A549 (cell line): Measurements from ENCODE around the gene TIMM50. TPM values are rescaled to one million over a fixed set of nuclear protein-coding genes. Genes with fewer than 3 reads are reported as not detected.
A peak's percentile ranks its signal among the peaks of the same experiment; 100 is the strongest.
"Not testable (repeated sequence)": the region's sequence is repeated elsewhere in the genome, so short reads cannot be mapped to it uniquely, and the experiment has no call there.

Source experiments
- ATAC-seq, 2 experiments: fragments of 200-7000 bp in 1 of 2; fragments of >200 bp in 1 of 2; cut with Nextera tagmentation in 1 of 2; cut with Tn5 transposase in 1 of 2; 3 replicates each; pipeline versions ENCODE4 v1.8.0 to v1.9.1; 2018 to 2020; ENCODE audit warnings: mild to moderate bottlenecking in 1 of 2, moderate library complexity in 1 of 2
- CTCF ChIA-PET: fragments of 300-600 bp; sonication (Branson Sonifier 250); formaldehyde crosslinking; extraction: SDS; loops from one replicate; lab custom pipeline; 2021; ENCODE audit warnings: antibody characterized with exemption, inconsistent platforms; lab: Yijun Ruan, JAX
- POLR2A ChIA-PET: fragments of 350-600 bp; formaldehyde crosslinking; extraction: SDS; loops from one replicate; lab custom pipeline; 2021; ENCODE audit warnings: antibody characterized with exemption, inconsistent platforms; lab: Yijun Ruan, JAX
- DNase-seq, 2 experiments: peaks; one replicate each; pipeline versions ENCODE4 v3.0.0 to v3.0.0-alpha.2; 2011 to 2016; ENCODE audit warnings: low read depth in 1 of 2, low spot score in 1 of 2
- FAIRE-seq: peaks from 2 replicates; lab custom pipeline; 2011; peaks lifted over from hg19 to GRCh38; lab: Jason Lieb, UNC
- H3K27ac ChIP-seq, 2 experiments: fragments of >200 bp; sonication (Bioruptor Twin); formaldehyde crosslinking; 3 replicates each; pipeline ENCODE4 v1.5.1; 2016 to 2017
- H3K4me1 ChIP-seq: fragments of >200 bp; sonication (Bioruptor Twin); formaldehyde crosslinking; 3 replicates; pipeline ENCODE4 v1.6.1; 2016
- H3K4me2 ChIP-seq: fragments of >200 bp; sonication (Bioruptor Twin); formaldehyde crosslinking; 3 replicates; pipeline ENCODE4 v1.6.1; 2016
- H3K4me3 ChIP-seq: fragments of >200 bp; sonication (Bioruptor Twin); formaldehyde crosslinking; 3 replicates; pipeline ENCODE4 v1.5.1; 2016
- H3K9me3 ChIP-seq: fragments of >200 bp; sonication (Bioruptor Twin); formaldehyde crosslinking; 3 replicates; pipeline ENCODE4 v1.6.1; 2016
- CBX8 ChIP-seq: fragments of 200-600 bp; sonication (generic); IDR thresholded peaks from 2 replicates; pipeline ENCODE4 v1.6.1; 2016
- CHD2 ChIP-seq: fragments of 150-350 bp; IDR thresholded peaks from 2 replicates; pipeline ENCODE4 v1.6.1; 2014; ENCODE audit warnings: low read length; ENCODE audit not compliant: partially characterized antibody
- CHD4 ChIP-seq: fragments of 200-600 bp; sonication (generic); IDR thresholded peaks from 2 replicates; pipeline ENCODE4 v1.6.1; 2016; ENCODE audit warnings: antibody characterized with exemption, mild to moderate bottlenecking, borderline replicate concordance
- ESRRA ChIP-seq: fragments of 150-350 bp; IDR thresholded peaks from 2 replicates; pipeline ENCODE4 v1.6.1; 2014; ENCODE audit warnings: mild to moderate bottlenecking, low read length, borderline replicate concordance
- FOSB ChIP-seq: fragments of 250-450 bp; sonication (Bioruptor Pico); IDR thresholded peaks from 2 replicates; pipeline ENCODE4 v1.5.0; 2020; ENCODE audit warnings: mild to moderate bottlenecking, moderate library complexity
- FOSL2 ChIP-seq, 2 experiments: fragments of 450-650 bp in 1 of 2; fragments of >200 bp in 1 of 2; sonication (Bioruptor Twin) in 1 of 2; formaldehyde crosslinking; IDR thresholded peaks; 2 replicates each; pipeline versions ENCODE4 v1.5.0 to v1.6.1; 2016 to 2020; ENCODE audit warnings: mild to moderate bottlenecking in 1 of 2, moderate library complexity in 1 of 2
- FOXS1 ChIP-seq: fragments of 250-450 bp; sonication (Bioruptor Pico); IDR thresholded peaks from 2 replicates; pipeline ENCODE4 v1.5.0; 2020; ENCODE audit warnings: mild to moderate bottlenecking, moderate library complexity
- HOXB5 ChIP-seq: fragments of 250-450 bp; sonication (Bioruptor Pico); IDR thresholded peaks from 2 replicates; pipeline ENCODE4 v1.5.0; 2020; ENCODE audit warnings: mild to moderate bottlenecking, moderate library complexity
- JUN ChIP-seq, 2 experiments: fragments of >200 bp; sonication (Bioruptor Twin); formaldehyde crosslinking; IDR thresholded peaks; 2 replicates in 1 of 2; 3 replicates in 1 of 2; pipeline ENCODE4 v1.6.1; 2016 to 2017
- KDM1A ChIP-seq: fragments of 200-600 bp; sonication (generic); IDR thresholded peaks from 2 replicates; pipeline ENCODE4 v1.6.1; 2016; ENCODE audit warnings: low read depth, mild to moderate bottlenecking
- MYC ChIP-seq: IDR thresholded peaks from 2 replicates; pipeline ENCODE4 v1.6.1; 2012; ENCODE audit warnings: mild to moderate bottlenecking, inconsistent platforms, low read length, improper control_type of control experiment, borderline replicate concordance
- NFE2L2 ChIP-seq: fragments of 150-350 bp; conservative IDR thresholded peaks from 2 replicates; pipeline ENCODE4 v1.6.1; 2014; ENCODE audit warnings: low read length
- NPAS2 ChIP-seq: fragments of 250-450 bp; sonication (Bioruptor Pico); IDR thresholded peaks from 2 replicates; pipeline ENCODE4 v1.8.0; 2022; ENCODE audit warnings: mild to moderate bottlenecking, moderate library complexity, borderline replicate concordance
- NR3C1 ChIP-seq: fragments of >200 bp; sonication (Bioruptor Twin); formaldehyde crosslinking; IDR thresholded peaks from 3 replicates; pipeline ENCODE4 v1.6.1; 2017
- POLR2A ChIP-seq: IDR thresholded peaks from 2 replicates; pipeline ENCODE4 v1.6.1; 2012; ENCODE audit warnings: mild to moderate bottlenecking, low read length
- POLR2AphosphoS2 ChIP-seq: conservative IDR thresholded peaks from 2 replicates; pipeline ENCODE4 v1.6.1; 2012; ENCODE audit warnings: low read length, improper control_type of control experiment, inconsistent platforms
- RCOR1 ChIP-seq: fragments of 150-350 bp; IDR thresholded peaks from 2 replicates; pipeline ENCODE4 v1.6.1; 2014; ENCODE audit warnings: antibody characterized with exemption, low read length, low read depth
- SREBF2 ChIP-seq: fragments of 450-650 bp; IDR thresholded peaks from 2 replicates; pipeline ENCODE4 v1.6.1; 2014; ENCODE audit warnings: mild to moderate bottlenecking, moderate library complexity
- TP53 ChIP-seq: fragments of 250-450 bp; sonication (Bioruptor Pico); IDR thresholded peaks from 2 replicates; pipeline ENCODE4 v1.5.0; 2021; ENCODE audit warnings: mild to moderate bottlenecking, moderate library complexity
- ZC3H11A ChIP-seq: fragments of 450-650 bp; IDR thresholded peaks from 2 replicates; pipeline ENCODE4 v1.6.1; 2014; ENCODE audit warnings: antibody characterized with exemption, mild to moderate bottlenecking
- ZFP36 ChIP-seq: fragments of 450-650 bp; IDR thresholded peaks from 2 replicates; pipeline ENCODE4 v1.6.1; 2014; ENCODE audit warnings: borderline replicate concordance; ENCODE audit not compliant: partially characterized antibody
- WGBS: methylation state at CpG from one replicate; pipeline ENCODE4 v1.1.6; 2017; ENCODE audit errors: missing lambda C conversion rate; 5-methylcytosine and 5-hydroxymethylcytosine counted together
- polyA plus RNA-seq, 4 experiments: library from polyadenylated mRNA; depleted of rRNA in 3 of 4; stranded (reverse); fragments of >200 nt; fragmentation: RNase III in 1 of 4; extraction: RNeasy Plus Mini Kit Qiagen cat#74134 plus additional on column Dnase treatment in 1 of 4; gene quantifications; 2 replicates in 3 of 4; 3 replicates in 1 of 4; pipeline ENCODE4 v1.2.3, GENCODE V29; 2011 to 2017
- TF ChIP-seq, protein P1 (sequence below): fragments of >200 bp; sonication (Bioruptor Twin); formaldehyde crosslinking; IDR thresholded peaks from 2 replicates; pipeline ENCODE4 v1.6.1; 2016
- TF ChIP-seq, protein P2 (sequence below): fragments of 250-450 bp; sonication (Bioruptor Pico); IDR thresholded peaks from 2 replicates; pipeline ENCODE4 v1.5.0; 2020; ENCODE audit warnings: low read depth, mild to moderate bottlenecking, moderate library complexity
- TF ChIP-seq, protein P3 (sequence below): IDR thresholded peaks from 2 replicates; pipeline ENCODE4 v1.6.1; 2012
- TF ChIP-seq, protein P4 (sequence below): IDR thresholded peaks from 2 replicates; pipeline ENCODE4 v1.6.1; 2012; ENCODE audit warnings: low read depth, borderline replicate concordance

TIMM50 gene
- polyA plus RNA-seq, 2 of the 4 experiments (the other 2 are of a cell fraction) = 204 to 234 TPM

DNA sequence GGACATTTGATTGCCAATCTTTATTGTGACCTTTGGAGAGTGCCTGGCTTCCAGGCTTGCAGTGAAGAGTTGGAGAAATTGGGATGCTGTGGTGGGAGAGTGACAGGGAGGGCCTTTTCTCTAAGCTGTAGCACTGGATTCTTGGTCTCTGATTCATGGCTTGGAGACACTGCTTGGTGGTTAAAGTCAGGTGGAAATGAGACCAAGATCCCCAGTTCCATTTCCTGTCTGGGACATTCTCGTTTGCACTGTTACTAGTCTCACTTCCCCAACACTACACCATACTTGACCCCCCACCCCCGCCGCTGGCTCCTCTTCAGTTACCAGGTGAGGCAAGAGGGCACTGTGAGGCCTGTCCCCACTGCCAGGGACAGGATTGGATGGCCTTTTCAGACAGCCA is 32.4 kb upstream of the TIMM50 start:
- peak overlapping the region; percentile 15; the same call in 1 of the 3 replicates for H3K4me2 ChIP-seq
- H3K9me3 ChIP-seq = no peaks in the 10 kb centered on the region
- no peak for FAIRE-seq
- no peak for ATAC-seq
- no peak for DNase-seq
- WGBS = 87% methylated on average over 3 of the region's 3 CpGs
- TF ChIP-seq RCOR1 = no peak
- TF ChIP-seq, protein P1, sequence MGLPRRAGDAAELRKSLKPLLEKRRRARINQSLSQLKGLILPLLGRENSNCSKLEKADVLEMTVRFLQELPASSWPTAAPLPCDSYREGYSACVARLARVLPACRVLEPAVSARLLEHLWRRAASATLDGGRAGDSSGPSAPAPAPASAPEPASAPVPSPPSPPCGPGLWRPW = no peak
- no peak for TF ChIP-seq NR3C1
- no peak for TF ChIP-seq NPAS2 (CRISPR knock-in tag)
- TF ChIP-seq MYC = no peak
- no peak for TF ChIP-seq ESRRA
- TF ChIP-seq SREBF2 = no peak
- TF ChIP-seq JUN (IDR thresholded peaks at IDR 0.05) = no peak
- no peak for TF ChIP-seq CBX8
- TF ChIP-seq, protein P2, sequence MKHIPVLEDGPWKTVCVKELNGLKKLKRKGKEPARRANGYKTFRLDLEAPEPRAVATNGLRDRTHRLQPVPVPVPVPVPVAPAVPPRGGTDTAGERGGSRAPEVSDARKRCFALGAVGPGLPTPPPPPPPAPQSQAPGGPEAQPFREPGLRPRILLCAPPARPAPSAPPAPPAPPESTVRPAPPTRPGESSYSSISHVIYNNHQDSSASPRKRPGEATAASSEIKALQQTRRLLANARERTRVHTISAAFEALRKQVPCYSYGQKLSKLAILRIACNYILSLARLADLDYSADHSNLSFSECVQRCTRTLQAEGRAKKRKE = no peak
- no peak for TF ChIP-seq POLR2A
- no peak for TF ChIP-seq FOXS1 (CRISPR knock-in tag)
- no peak overlapping the region for H3K4me3 ChIP-seq
- POLR2A ChIA-PET = interaction anchor here (0.6 to 1.7 kb wide), 3 partner anchors 13 to 888 kb away, joined by 3 to 8 read pairs (median 4); partner anchors contain the start of gene RPS16
- no peak overlapping the region; a peak in 1 of 6 replicates for H3K27ac ChIP-seq
- H3K4me1 ChIP-seq = peaks cover 26% of the 10 kb centered on the region; the same call in 2 of the 3 replicates
- CTCF ChIA-PET = interaction anchor here (0.9 to 14.2 kb wide), 10 partner anchors 8 to 103 kb away, joined by 3 to 279 read pairs (median 7); partner anchors contain the start of genes EID2, EID2B and PLEKHG2

DNA sequence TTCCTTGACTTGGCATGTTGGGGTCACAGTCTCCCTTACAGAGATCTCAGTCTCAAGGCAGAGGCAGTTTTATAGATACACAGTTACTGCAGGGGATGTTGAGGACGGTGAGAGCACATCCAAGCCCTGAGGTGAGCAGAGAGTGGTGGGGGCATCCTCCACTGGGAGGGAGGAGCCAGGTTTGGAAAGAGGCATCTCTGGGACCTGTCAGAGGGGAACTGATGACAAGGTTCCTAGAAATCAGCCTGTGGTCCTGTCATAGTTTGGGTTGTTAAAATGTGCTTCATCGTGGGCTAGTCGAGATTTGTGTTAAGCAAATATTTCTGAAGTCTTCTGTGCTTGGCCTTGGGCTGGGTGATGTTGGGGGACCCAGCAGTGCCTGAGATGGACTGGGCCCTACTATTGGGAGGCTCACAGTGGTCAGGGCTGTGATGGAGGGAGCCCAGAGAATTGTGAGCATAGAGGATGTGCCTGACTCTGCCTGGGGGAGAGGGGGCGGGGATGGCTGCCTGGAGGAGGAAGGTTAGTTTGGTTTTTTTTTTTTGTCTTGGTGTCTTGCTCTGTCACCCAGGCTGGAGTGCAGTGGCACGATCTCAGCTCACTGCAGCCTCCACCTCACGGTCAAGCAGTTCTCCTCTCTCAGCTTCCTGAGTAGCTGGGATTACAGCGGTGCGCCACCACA is 31.4 kb upstream of the TIMM50 start:
- ATAC-seq (no peak), FAIRE-seq (no peak), DNase-seq (no peak)
- H3K9me3 ChIP-seq = no peaks in the 10 kb centered on the region
- POLR2A ChIA-PET = interaction anchor here (0.6 to 1.7 kb wide), 4 partner anchors 14 to 888 kb away, joined by 3 to 8 read pairs (median 4); partner anchors contain the start of genes RPS16 and TIMM50
- no peak overlapping the region for H3K4me3 ChIP-seq
- CTCF ChIA-PET = interaction anchor here (0.6 to 14.2 kb wide), 10 partner anchors 9 to 102 kb away, joined by 3 to 279 read pairs (median 4); partner anchors contain the start of genes EID2B and PLEKHG2
- no peak overlapping the region for H3K4me2 ChIP-seq
- 85% methylated on average over 8 of the region's 8 CpGs for WGBS
- H3K27ac ChIP-seq = no peak overlapping the region
- TF ChIP-seq FOSL2 (IDR thresholded peaks at IDR 0.05) (no peak), FOSL2 (CRISPR knock-in tag; IDR thresholded peaks at IDR 0.05) (no peak), NFE2L2 (no peak), RCOR1 (no peak), TP53 (CRISPR knock-in tag) (no peak), HOXB5 (no peak), JUN (IDR thresholded peaks at IDR 0.05) (no peak), NPAS2 (CRISPR knock-in tag) (no peak), ESRRA (no peak), CHD2 (no peak), POLR2AphosphoS2 (no peak), ZFP36 (no peak), CHD4 (no peak), FOSB (no peak), ZC3H11A (no peak), POLR2A (no peak), KDM1A (no peak)
- TF ChIP-seq, protein P3, sequence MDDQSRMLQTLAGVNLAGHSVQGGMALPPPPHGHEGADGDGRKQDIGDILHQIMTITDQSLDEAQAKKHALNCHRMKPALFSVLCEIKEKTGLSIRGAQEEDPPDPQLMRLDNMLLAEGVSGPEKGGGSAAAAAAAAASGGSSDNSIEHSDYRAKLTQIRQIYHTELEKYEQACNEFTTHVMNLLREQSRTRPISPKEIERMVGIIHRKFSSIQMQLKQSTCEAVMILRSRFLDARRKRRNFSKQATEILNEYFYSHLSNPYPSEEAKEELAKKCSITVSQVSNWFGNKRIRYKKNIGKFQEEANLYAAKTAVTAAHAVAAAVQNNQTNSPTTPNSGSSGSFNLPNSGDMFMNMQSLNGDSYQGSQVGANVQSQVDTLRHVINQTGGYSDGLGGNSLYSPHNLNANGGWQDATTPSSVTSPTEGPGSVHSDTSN = no peak
- TF ChIP-seq, protein P4, sequence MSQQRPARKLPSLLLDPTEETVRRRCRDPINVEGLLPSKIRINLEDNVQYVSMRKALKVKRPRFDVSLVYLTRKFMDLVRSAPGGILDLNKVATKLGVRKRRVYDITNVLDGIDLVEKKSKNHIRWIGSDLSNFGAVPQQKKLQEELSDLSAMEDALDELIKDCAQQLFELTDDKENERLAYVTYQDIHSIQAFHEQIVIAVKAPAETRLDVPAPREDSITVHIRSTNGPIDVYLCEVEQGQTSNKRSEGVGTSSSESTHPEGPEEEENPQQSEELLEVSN = no peak
- H3K4me1 ChIP-seq = peaks cover 24% of the 10 kb centered on the region; the same call in 2 of the 3 replicates

DNA sequence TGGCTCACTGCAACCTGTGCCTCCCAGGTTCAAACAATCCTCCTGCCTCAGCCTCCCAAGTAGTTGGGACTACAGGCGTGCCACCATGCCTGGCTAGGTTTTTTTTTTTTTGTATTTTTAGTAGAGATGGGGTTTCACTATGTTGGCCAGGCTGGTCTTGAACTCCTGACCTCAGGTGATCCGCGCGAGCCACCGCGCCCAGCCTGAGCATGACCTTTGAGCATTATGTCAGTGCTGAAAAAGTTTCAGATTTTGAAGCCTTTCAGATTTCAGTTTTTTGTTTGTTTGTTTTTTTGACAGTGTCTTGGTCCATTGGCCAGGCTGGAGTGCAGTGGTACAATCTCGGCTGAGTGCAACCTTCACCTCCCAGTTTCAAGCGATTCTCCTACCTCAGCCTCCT is 29.4 kb upstream of the TIMM50 start:
- not testable (repeated sequence) for DNase-seq, H3K4me3 ChIP-seq, H3K9me3 ChIP-seq, ATAC-seq, H3K4me2 ChIP-seq, FAIRE-seq, H3K27ac ChIP-seq
- ChIA-PET CTCF (interaction anchor here (1.0 to 14.2 kb wide), 3 partner anchors 19 to 82 kb away, joined by 5 to 279 read pairs (median 193); partner anchors contain the start of gene EID2B), POLR2A (interaction anchor here (1.9 kb wide), 1 partner anchor 16 kb away, joined by 11 read pairs; the partner anchor contains the start of gene RPS16)
- WGBS = 94% methylated on average over 8 of the region's 8 CpGs
- peaks cover 22% of the 10 kb centered on the region; the same call in 2 of the 3 replicates for H3K4me1 ChIP-seq
